Smooth muscle cell (in vitro differentiated cells): ENCODE results near the gene NCK1. TPM values are rescaled to one million over a fixed set of nuclear protein-coding genes. Genes with fewer than 3 reads are reported as not detected.

ENCODE experiments used
- DNase-seq: peaks from one replicate; lab custom pipeline; 2025; ENCODE audit not compliant: unreplicated experiment; lab: John Stamatoyannopoulos, UW
- H2AFZ ChIP-seq: fragments of 200-600 bp; sonication (generic); 2 replicates; pipeline ENCODE4 v1.6.0; 2016; ENCODE audit warnings: antibody characterized with exemption, low read depth, mild to moderate bottlenecking
- H3F3A ChIP-seq: fragments of 200-600 bp; sonication (generic); 2 replicates; pipeline ENCODE4 v1.6.0; 2017; ENCODE audit warnings: antibody characterized with exemption, low read depth
- H3K27ac ChIP-seq: fragments of 200-600 bp; sonication (generic); 2 replicates; pipeline ENCODE4 v1.5.1; 2016; ENCODE audit warnings: low read depth, mild to moderate bottlenecking
- H3K27me3 ChIP-seq: fragments of 200-600 bp; sonication (generic); 2 replicates; pipeline ENCODE4 v1.6.1; 2016; ENCODE audit warnings: low read depth, mild to moderate bottlenecking
- H3K36me3 ChIP-seq: fragments of 200-600 bp; sonication (generic); 2 replicates; pipeline ENCODE4 v1.5.1; 2016; ENCODE audit warnings: low read depth
- H3K4me1 ChIP-seq: fragments of 200-600 bp; sonication (generic); 2 replicates; pipeline ENCODE4 v1.5.1; 2016; ENCODE audit warnings: low read depth
- H3K4me2 ChIP-seq: fragments of 200-600 bp; sonication (generic); 2 replicates; pipeline ENCODE4 v1.6.0; 2016; ENCODE audit warnings: mild to moderate bottlenecking
- H3K4me3 ChIP-seq: fragments of 200-600 bp; sonication (generic); 2 replicates; pipeline ENCODE4 v1.5.1; 2016; ENCODE audit warnings: mild to moderate bottlenecking
- H3K79me2 ChIP-seq: fragments of 200-600 bp; sonication (generic); 2 replicates; pipeline ENCODE4 v1.6.0; 2016; ENCODE audit warnings: low read depth, mild to moderate bottlenecking
- H3K9ac ChIP-seq: fragments of 200-600 bp; sonication (generic); 2 replicates; pipeline ENCODE4 v1.6.0; 2016; ENCODE audit warnings: low read depth
- H3K9me3 ChIP-seq: fragments of 200-600 bp; sonication (generic); replicated peaks from 2 replicates; pipeline ENCODE4 v1.5.1; 2016; ENCODE audit warnings: low read depth
- H4K20me1 ChIP-seq: fragments of 200-600 bp; sonication (generic); 2 replicates; pipeline ENCODE4 v1.6.0; 2016; ENCODE audit warnings: low read depth
- CTCF ChIP-seq: fragments of 200-600 bp; sonication (generic); IDR thresholded peaks from 2 replicates; pipeline ENCODE4 v1.5.1; 2017; ENCODE audit warnings: borderline replicate concordance, mild to moderate bottlenecking, antibody characterized with exemption; ENCODE audit not compliant: insufficient read depth, poor library complexity, severe bottlenecking
- WGBS: methylation state at CpG from one replicate; pipeline ENCODE4 v1.1.7; 2016; ENCODE audit warnings: low lambda C conversion rate; 5-methylcytosine and 5-hydroxymethylcytosine counted together
- polyA plus RNA-seq: library from polyadenylated mRNA; unstranded; fragments of >200 nt; fragmentation: Nextera tagmentation; extraction: Ambion mirVana; gene quantifications from 2 replicates; pipeline ENCODE4 v1.2.1, GENCODE V29; 2016
- total RNA-seq: library from RNA; depleted of rRNA; stranded (reverse); fragments of >200 nt; gene quantifications from 2 replicates; pipeline ENCODE4 v1.2.3, GENCODE V29; 2014

The NCK1 gene
- total and polyA plus RNA-seq, 2 experiments from 2014 or later, result 21.1 to 41.8 TPM

DNA sequence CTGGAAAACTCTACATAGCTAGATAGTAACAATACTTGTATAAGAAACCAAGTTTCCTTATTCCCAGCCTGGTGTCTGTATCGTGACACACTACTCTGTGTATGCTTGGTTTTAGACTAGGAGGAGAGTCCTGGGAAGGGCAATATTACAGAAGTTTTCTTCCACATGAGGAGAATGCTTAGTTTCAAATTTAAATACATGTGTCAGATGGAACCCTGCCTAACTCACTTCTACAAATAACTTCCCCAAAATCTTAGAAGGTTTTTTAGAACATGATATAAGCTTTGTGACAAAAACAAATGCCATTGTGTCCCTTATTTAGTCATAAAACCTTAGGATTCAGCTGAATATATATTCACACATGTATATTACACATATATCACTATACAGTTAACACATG is 88.6 kb downstream of the NCK1 start:
- DNase-seq, result no peak
- no peak overlapping the region for H2AFZ ChIP-seq
- no peak for TF ChIP-seq CTCF
- WGBS, result 86% methylated on average over 1 of the region's 1 CpG
- no peak overlapping the region for H3K4me2 ChIP-seq
- no peaks in the 10 kb centered on the region for H3F3A ChIP-seq
- peaks cover 5% of the 10 kb centered on the region for H3K79me2 ChIP-seq
- H3K4me1 ChIP-seq, result no peaks in the 10 kb centered on the region
- no peak overlapping the region for H3K9ac ChIP-seq
- no peaks in the 10 kb centered on the region for H4K20me1 ChIP-seq
- no peak overlapping the region for H3K4me3 ChIP-seq
- H3K27me3 ChIP-seq, result no peaks in the 10 kb centered on the region
- no peaks in the 10 kb centered on the region for H3K9me3 ChIP-seq
- no peak overlapping the region for H3K27ac ChIP-seq
- H3K36me3 ChIP-seq, result no peaks in the 10 kb centered on the region

DNA sequence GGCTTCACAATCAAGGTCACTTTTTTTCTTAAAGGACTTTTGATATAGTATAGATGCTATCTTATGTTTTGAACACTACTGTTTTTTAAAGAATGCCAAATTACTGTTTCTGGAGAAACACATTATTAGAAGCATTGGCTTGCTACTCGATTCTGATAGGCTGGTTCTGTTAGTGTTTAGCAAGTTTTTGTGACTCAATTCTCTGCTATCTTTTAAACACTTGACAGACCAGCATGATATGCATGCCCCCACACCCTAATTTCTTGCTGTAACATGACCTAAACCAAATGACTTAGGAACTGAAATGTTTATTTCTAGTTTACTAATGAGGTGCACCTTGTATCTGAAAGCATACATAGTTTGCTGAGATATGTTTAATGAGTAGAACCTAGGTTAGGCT is 90.3 kb downstream of the NCK1 start:
- Histone ChIP-seq H3K9ac (no peak overlapping the region), H4K20me1 (no peaks in the 10 kb centered on the region), H2AFZ (no peak overlapping the region), H3K9me3 (no peaks in the 10 kb centered on the region), H3K27me3 (no peaks in the 10 kb centered on the region), H3K4me3 (no peak overlapping the region), H3K79me2 (no peaks in the 10 kb centered on the region), H3K4me2 (no peak overlapping the region), H3K36me3 (no peaks in the 10 kb centered on the region), H3F3A (no peaks in the 10 kb centered on the region), H3K27ac (peak overlapping the region; percentile 3), H3K4me1 (no peaks in the 10 kb centered on the region)
- TF ChIP-seq CTCF, result no peak
- no peak for DNase-seq
- WGBS, result 50% methylated on average over 1 of the region's 1 CpG

- H3K9ac ChIP-seq, result no peak overlapping the region
- no peaks in the 10 kb centered on the region for H3K36me3 ChIP-seq
- no peak overlapping the region for H3K27ac ChIP-seq
- WGBS, result 93% methylated on average over 2 of the region's 2 CpGs
- no peak overlapping the region for H2AFZ ChIP-seq
- no peaks in the 10 kb centered on the region for H3K79me2 ChIP-seq
- H3F3A ChIP-seq, result no peaks in the 10 kb centered on the region
- no peaks in the 10 kb centered on the region for H3K9me3 ChIP-seq
- H3K4me1 ChIP-seq, result no peaks in the 10 kb centered on the region
- H3K4me2 ChIP-seq, result no peak overlapping the region
- H4K20me1 ChIP-seq, result no peaks in the 10 kb centered on the region
- no peaks in the 10 kb centered on the region for H3K27me3 ChIP-seq
- no peak for TF ChIP-seq CTCF
- DNase-seq, result no peak
- H3K4me3 ChIP-seq, result no peak overlapping the region
Measured at GRCh38 chr3:136954251-136954650, 92.2 kb downstream of the NCK1 start.

DNA sequence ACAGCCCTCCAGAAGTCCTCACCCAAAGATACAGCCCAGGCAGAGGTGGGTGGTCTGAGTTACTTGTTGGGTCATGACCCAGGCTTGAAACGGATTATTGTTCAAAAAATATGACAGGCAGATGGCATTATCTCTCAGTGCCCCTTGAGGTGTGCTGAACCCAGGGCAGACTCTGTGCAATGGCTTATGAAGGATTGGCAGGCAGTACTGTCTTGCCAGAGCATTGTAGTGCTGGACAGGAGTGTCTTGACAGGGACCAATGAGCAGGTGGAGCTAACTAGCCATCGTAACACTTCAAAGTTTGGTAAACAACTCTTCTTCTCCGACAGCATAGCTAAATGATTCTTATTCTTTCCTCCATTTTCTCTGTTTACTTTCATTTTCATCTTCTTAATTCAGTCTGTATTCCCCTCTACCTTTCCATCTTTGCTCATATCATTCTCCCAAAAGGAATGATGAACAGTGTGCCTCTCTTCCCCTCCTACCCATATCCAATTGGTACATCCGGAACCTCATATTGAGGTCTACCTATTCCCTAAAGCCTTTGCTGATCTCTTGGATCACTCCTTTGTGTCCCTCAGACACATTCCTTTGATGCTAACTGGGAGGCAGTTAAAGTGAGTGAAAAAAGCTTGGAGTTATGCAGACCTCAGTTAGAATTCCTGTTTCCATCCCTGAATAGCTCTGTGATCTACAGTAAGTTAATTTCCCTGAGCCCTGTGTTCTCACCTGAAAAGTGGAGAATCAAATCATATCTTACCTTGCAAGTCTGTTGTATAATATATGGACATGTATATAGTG is 93.2 kb downstream of the NCK1 start:
- Histone ChIP-seq H3K27ac (peak overlapping the region; percentile 36), H3K9ac (no peak overlapping the region), H3K36me3 (no peaks in the 10 kb centered on the region), H3K9me3 (no peaks in the 10 kb centered on the region), H2AFZ (no peak overlapping the region), H3K79me2 (no peaks in the 10 kb centered on the region), H3K4me2 (peak overlapping the region; percentile 52), H4K20me1 (no peaks in the 10 kb centered on the region), H3K27me3 (no peaks in the 10 kb centered on the region), H3K4me3 (no peak overlapping the region), H3F3A (no peaks in the 10 kb centered on the region), H3K4me1 (no peaks in the 10 kb centered on the region)
- no peak for TF ChIP-seq CTCF
- DNase-seq, result no peak
- 93% methylated on average over 4 of the region's 4 CpGs for WGBS
